ENCODE results near the gene COL16A1. TPM values are rescaled to one million over a fixed set of nuclear protein-coding genes. Genes with fewer than 3 reads are reported as not detected.

COL16A1 gene
- 1.3 and 35.6 TPM in 2 replicates for total RNA-seq

DNA sequence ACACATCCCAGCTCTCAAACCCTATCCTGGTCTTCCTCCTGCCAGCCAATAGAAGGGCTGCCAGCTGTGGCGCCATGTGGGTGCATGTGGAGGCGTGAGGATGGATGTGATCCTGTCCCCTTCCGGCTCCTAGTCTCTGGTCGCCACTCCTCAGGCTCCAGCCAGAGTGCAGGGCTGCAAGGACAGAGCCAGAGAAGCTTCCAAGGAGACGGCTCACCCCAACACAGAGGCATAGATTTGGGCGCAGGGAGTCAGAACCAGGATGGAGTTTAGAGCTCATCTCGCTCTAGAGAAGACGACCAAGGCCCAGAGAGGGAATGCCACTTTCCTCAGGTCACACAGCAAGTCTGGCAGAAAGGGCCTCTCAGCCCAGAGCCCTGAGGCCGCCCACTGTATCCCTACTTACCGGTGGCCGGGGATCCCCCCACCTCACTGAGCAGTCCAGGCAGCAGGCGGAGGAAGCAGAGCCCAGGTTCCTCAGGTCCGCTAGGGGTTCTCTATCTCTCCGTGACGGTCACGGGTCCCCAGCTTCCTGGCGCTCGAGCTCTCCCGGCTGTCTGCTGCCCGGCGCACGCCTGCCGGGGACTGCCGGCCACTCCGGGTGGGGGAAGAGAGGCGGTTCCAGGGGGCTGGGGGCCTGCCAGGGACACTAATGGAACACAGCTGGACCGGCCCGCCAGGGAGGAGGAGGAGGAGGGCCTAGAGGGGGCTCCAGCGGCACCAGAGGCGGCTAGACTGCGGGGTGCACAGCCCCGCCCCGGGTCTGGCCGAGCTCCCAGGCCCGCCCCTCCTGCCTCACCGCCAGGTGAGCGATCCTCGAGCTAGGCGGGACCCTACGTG, at the start of gene COL16A1:
Gene COL16A1 (minus strand): TSS at position 587 of the 840 bp plus-strand sequence. CDS start 1,824 bp downstream, outside the sequence.

DNA sequence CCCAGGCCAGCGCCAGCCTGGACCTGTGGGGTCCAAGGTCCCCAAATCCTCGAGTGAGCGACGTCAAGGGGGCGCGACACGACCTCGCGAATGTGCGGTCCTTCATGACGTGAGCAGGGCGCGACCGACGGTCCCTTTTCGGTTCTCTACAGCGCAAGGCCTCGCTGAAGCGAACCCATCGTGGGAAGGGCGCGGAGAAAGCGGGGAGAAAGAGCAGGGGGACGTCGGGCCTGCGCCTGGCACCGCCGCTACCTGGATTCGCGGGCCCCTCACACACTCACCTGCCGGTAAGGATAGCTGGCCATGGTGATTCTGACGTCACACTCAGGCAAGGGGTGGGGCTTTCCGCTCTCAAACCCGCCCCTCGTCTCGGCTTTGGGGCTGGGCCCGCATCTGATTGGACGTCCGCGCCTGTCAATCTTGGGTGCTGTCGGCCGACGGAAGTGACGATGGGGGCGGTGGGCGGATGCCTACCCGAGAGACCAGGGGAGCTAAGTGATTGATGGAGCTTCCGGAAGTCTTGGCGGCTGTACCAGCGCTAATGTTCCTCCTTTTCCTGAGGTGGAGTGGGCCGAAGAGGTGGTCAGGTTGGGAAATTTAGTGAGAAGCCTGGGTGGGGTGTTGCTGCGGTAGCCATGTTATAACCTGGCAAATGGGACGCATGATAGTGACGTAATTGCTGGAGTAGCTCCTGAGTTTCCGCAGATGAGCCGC, 59.1 kb downstream of the COL16A1 start, which contains the start of gene PEF1:
Gene PEF1 (minus strand): TSS at position 317 of the 714 bp plus-strand sequence. CDS start 12 bp downstream, at position 305.

DNA sequence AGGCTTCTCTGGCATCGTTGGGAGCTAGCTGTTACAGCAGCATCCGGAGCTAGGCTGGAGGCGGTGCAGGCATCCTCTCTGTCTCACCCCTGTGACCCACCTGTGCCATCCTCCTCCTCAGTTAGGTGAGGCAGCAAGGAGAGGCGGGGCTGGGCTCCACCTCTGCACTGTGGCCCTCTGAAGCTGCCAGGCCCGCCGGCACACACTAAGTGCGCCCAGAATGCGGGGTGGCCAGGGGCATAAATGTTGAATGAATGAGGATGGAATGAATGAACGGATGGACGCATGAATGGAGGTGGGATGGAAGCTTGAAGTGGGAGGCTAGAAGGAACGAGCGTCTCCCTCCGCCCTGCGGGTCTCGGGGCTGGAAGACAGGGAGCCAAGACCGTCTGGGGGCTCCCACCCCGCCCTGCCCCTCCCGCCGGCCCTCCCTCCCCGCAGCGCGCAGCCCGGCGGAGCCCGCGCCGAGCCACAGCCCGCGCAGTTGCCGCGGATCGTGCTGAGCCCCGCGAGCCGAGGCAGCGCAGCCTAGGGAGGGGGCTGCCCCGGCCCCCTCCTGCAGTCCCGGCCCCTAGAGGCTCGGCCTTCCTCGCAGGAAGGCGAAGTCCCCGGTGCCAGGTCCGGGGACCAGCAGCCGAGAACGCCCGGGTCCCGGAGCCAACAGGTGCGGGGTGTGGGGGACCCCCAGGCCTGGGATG, 86.5 kb downstream of the COL16A1 start, which contains the start of gene HCRTR1:
Gene HCRTR1 (plus strand): TSS at position 472 of the 698 bp plus-strand sequence. CDS start 1,504 bp downstream, outside the sequence.

Other genes with a start within 250 kb of the COL16A1 start
- gene TINAGL1, start 127.5 kb downstream of the COL16A1 start, total RNA-seq: 443 and 581 TPM in 2 replicates
- under 0.01 and 1.1 TPM in 2 replicates for gene HCRTR1, start 86.3 kb downstream of the COL16A1 start, total RNA-seq
- 78.3 and 88.8 TPM in 2 replicates for gene PEF1, start 59.1 kb downstream of the COL16A1 start, total RNA-seq
- gene ADGRB2, start 60.3 kb upstream of the COL16A1 start, total RNA-seq: 1.1 and 1.9 TPM in 2 replicates
- gene SPOCD1, start 112.0 kb upstream of the COL16A1 start, total RNA-seq: 19.8 and 23.6 TPM in 2 replicates
- 206 and 269 TPM in 2 replicates for gene PTP4A2, start 234.4 kb upstream of the COL16A1 start, total RNA-seq

Data from epithelial cell of umbilical artery (primary cell).